ENCODE measurements around the gene PPP6R3.

PPP6R3 gene

GRCh38 chr11:68654978-68655377 lies 194.4 kb downstream of the PPP6R3 start:
- H3K27me3 Mint-ChIP-seq (ENCODE audit: low read depth), result no peaks in the 10 kb centered on the region
- no peak overlapping the region for H3K4me3 Mint-ChIP-seq
- H3K9me3 Mint-ChIP-seq, result no peaks in the 10 kb centered on the region
- no peaks in the 10 kb centered on the region for H3K36me3 Mint-ChIP-seq (ENCODE audit: low read depth)
- no peak for DNase-seq (ENCODE audit: low spot score)
- no peak overlapping the region for H3K27ac Mint-ChIP-seq
- no peaks in the 10 kb centered on the region for H3K4me1 Mint-ChIP-seq (ENCODE audit: low read depth)

- DNase-seq (ENCODE audit: low spot score), result no peak
- H3K4me3 Mint-ChIP-seq, result no peak overlapping the region
- no peaks in the 10 kb centered on the region for H3K36me3 Mint-ChIP-seq (ENCODE audit: low read depth)
- no peaks in the 10 kb centered on the region for H3K9me3 Mint-ChIP-seq
- H3K27ac Mint-ChIP-seq, result no peak overlapping the region
- H3K4me1 Mint-ChIP-seq (ENCODE audit: low read depth), result no peaks in the 10 kb centered on the region
- H3K27me3 Mint-ChIP-seq (ENCODE audit: low read depth), result no peaks in the 10 kb centered on the region
Observed at GRCh38 chr11:68655406-68655805, 194.9 kb downstream of the PPP6R3 start.

GRCh38 chr11:68655806-68656205 lies 195.3 kb downstream of the PPP6R3 start:
- H3K4me3 Mint-ChIP-seq, result no peak overlapping the region
- no peaks in the 10 kb centered on the region for H3K4me1 Mint-ChIP-seq (ENCODE audit: low read depth)
- no peaks in the 10 kb centered on the region for H3K27me3 Mint-ChIP-seq (ENCODE audit: low read depth)
- no peak overlapping the region for H3K27ac Mint-ChIP-seq
- DNase-seq (ENCODE audit: low spot score), result no peak
- no peaks in the 10 kb centered on the region for H3K36me3 Mint-ChIP-seq (ENCODE audit: low read depth)
- no peaks in the 10 kb centered on the region for H3K9me3 Mint-ChIP-seq

GRCh38 chr11:68657021-68657780 lies 196.6 kb downstream of the PPP6R3 start:
- no peak overlapping the region for H3K27ac Mint-ChIP-seq
- no peak overlapping the region for H3K4me3 Mint-ChIP-seq
- no peaks in the 10 kb centered on the region for H3K27me3 Mint-ChIP-seq (ENCODE audit: low read depth)
- H3K4me1 Mint-ChIP-seq (ENCODE audit: low read depth), result no peaks in the 10 kb centered on the region
- no peaks in the 10 kb centered on the region for H3K36me3 Mint-ChIP-seq (ENCODE audit: low read depth)
- H3K9me3 Mint-ChIP-seq, result no peaks in the 10 kb centered on the region
- DNase-seq (ENCODE audit: low spot score), result no peak

GRCh38 chr11:68658097-68658496 lies 197.5 kb downstream of the PPP6R3 start:
- H3K9me3 Mint-ChIP-seq, result no peaks in the 10 kb centered on the region
- no peaks in the 10 kb centered on the region for H3K27me3 Mint-ChIP-seq (ENCODE audit: low read depth)
- no peaks in the 10 kb centered on the region for H3K36me3 Mint-ChIP-seq (ENCODE audit: low read depth)
- no peak overlapping the region for H3K27ac Mint-ChIP-seq
- H3K4me1 Mint-ChIP-seq (ENCODE audit: low read depth), result no peaks in the 10 kb centered on the region
- H3K4me3 Mint-ChIP-seq, result no peak overlapping the region
- no peak for DNase-seq (ENCODE audit: low spot score)

GRCh38 chr11:68658661-68659060 lies 198.1 kb downstream of the PPP6R3 start:
- Mint-ChIP-seq H3K4me1 (ENCODE audit: low read depth) (no peaks in the 10 kb centered on the region), H3K36me3 (ENCODE audit: low read depth) (no peaks in the 10 kb centered on the region), H3K9me3 (no peaks in the 10 kb centered on the region), H3K27ac (no peak overlapping the region), H3K4me3 (no peak overlapping the region), H3K27me3 (ENCODE audit: low read depth) (no peaks in the 10 kb centered on the region)
- no peak for DNase-seq (ENCODE audit: low spot score)

GRCh38 chr11:68659158-68659921 lies 198.8 kb downstream of the PPP6R3 start:
- H3K4me1 Mint-ChIP-seq (ENCODE audit: low read depth), result no peaks in the 10 kb centered on the region
- no peak for DNase-seq (ENCODE audit: low spot score)
- H3K4me3 Mint-ChIP-seq, result no peak overlapping the region
- no peaks in the 10 kb centered on the region for H3K9me3 Mint-ChIP-seq
- no peaks in the 10 kb centered on the region for H3K27me3 Mint-ChIP-seq (ENCODE audit: low read depth)
- H3K27ac Mint-ChIP-seq, result no peak overlapping the region
- no peaks in the 10 kb centered on the region for H3K36me3 Mint-ChIP-seq (ENCODE audit: low read depth)

- H3K27ac Mint-ChIP-seq, result no peak overlapping the region
- H3K9me3 Mint-ChIP-seq, result no peaks in the 10 kb centered on the region
- DNase-seq (ENCODE audit: low spot score), result no peak
- H3K36me3 Mint-ChIP-seq (ENCODE audit: low read depth), result no peaks in the 10 kb centered on the region
- no peak overlapping the region for H3K4me3 Mint-ChIP-seq
- H3K4me1 Mint-ChIP-seq (ENCODE audit: low read depth), result no peaks in the 10 kb centered on the region
- H3K27me3 Mint-ChIP-seq (ENCODE audit: low read depth), result no peaks in the 10 kb centered on the region
Observed at GRCh38 chr11:68660066-68660810, 199.7 kb downstream of the PPP6R3 start.

GRCh38 chr11:68661014-68661413 lies 200.5 kb downstream of the PPP6R3 start:
- H3K9me3 Mint-ChIP-seq, result no peaks in the 10 kb centered on the region
- H3K4me1 Mint-ChIP-seq (ENCODE audit: low read depth), result no peaks in the 10 kb centered on the region
- no peak overlapping the region for H3K27ac Mint-ChIP-seq
- no peaks in the 10 kb centered on the region for H3K27me3 Mint-ChIP-seq (ENCODE audit: low read depth)
- no peaks in the 10 kb centered on the region for H3K36me3 Mint-ChIP-seq (ENCODE audit: low read depth)
- DNase-seq (ENCODE audit: low spot score), result no peak
- no peak overlapping the region for H3K4me3 Mint-ChIP-seq

GRCh38 chr11:68661697-68662603 lies 201.4 kb downstream of the PPP6R3 start:
- Mint-ChIP-seq H3K36me3 (ENCODE audit: low read depth) (no peaks in the 10 kb centered on the region), H3K4me1 (ENCODE audit: low read depth) (no peaks in the 10 kb centered on the region), H3K27me3 (ENCODE audit: low read depth) (no peaks in the 10 kb centered on the region), H3K4me3 (no peak overlapping the region), H3K9me3 (no peaks in the 10 kb centered on the region), H3K27ac (no peak overlapping the region)
- DNase-seq (ENCODE audit: low spot score), result no peak

GRCh38 chr11:68663482-68664010 lies 203.0 kb downstream of the PPP6R3 start:
- no peak overlapping the region for H3K4me3 Mint-ChIP-seq
- no peak for DNase-seq (ENCODE audit: low spot score)
- H3K9me3 Mint-ChIP-seq, result no peaks in the 10 kb centered on the region
- no peaks in the 10 kb centered on the region for H3K36me3 Mint-ChIP-seq (ENCODE audit: low read depth)
- no peaks in the 10 kb centered on the region for H3K27me3 Mint-ChIP-seq (ENCODE audit: low read depth)
- H3K27ac Mint-ChIP-seq, result no peak overlapping the region
- H3K4me1 Mint-ChIP-seq (ENCODE audit: low read depth), result no peaks in the 10 kb centered on the region

- Mint-ChIP-seq H3K27me3 (ENCODE audit: low read depth) (no peaks in the 10 kb centered on the region), H3K4me1 (ENCODE audit: low read depth) (no peaks in the 10 kb centered on the region), H3K4me3 (no peak overlapping the region)
Observed at GRCh38 chr11:68664141-68664540, 203.6 kb downstream of the PPP6R3 start.

GRCh38 chr11:68664906-68665305 lies 204.4 kb downstream of the PPP6R3 start:
- no peak for DNase-seq (ENCODE audit: low spot score)
- H3K36me3 Mint-ChIP-seq (ENCODE audit: low read depth), result no peaks in the 10 kb centered on the region
- H3K4me3 Mint-ChIP-seq, result no peak overlapping the region
- no peak overlapping the region for H3K27ac Mint-ChIP-seq
- no peaks in the 10 kb centered on the region for H3K9me3 Mint-ChIP-seq
- no peaks in the 10 kb centered on the region for H3K4me1 Mint-ChIP-seq (ENCODE audit: low read depth)
- H3K27me3 Mint-ChIP-seq (ENCODE audit: low read depth), result no peaks in the 10 kb centered on the region

More at GRCh38 chr11:68664141-68664540, 203.6 kb downstream of the PPP6R3 start:
- Mint-ChIP-seq H3K36me3 (ENCODE audit: low read depth) (no peaks in the 10 kb centered on the region), H3K9me3 (no peaks in the 10 kb centered on the region), H3K27ac (no peak overlapping the region)
- DNase-seq (ENCODE audit: low spot score), result no peak

All from T-helper 2 cell treated with Interferon-gamma antibody and Interleukin-4, amounts not matched to agents 5 μg/mL and 100 μg/mL, for 36 hours (primary cell).